ENCODE data around the gene PTGES2. TPM values are rescaled to one million over a fixed set of nuclear protein-coding genes. Genes with fewer than 3 reads are reported as not detected.

PTGES2 gene
- total and polyA plus RNA-seq, 2 of the 13 experiments (the other 11 are each of a cell fraction or from before 2014, with no cell fraction given): 63.7 to 79.8 TPM

DNA sequence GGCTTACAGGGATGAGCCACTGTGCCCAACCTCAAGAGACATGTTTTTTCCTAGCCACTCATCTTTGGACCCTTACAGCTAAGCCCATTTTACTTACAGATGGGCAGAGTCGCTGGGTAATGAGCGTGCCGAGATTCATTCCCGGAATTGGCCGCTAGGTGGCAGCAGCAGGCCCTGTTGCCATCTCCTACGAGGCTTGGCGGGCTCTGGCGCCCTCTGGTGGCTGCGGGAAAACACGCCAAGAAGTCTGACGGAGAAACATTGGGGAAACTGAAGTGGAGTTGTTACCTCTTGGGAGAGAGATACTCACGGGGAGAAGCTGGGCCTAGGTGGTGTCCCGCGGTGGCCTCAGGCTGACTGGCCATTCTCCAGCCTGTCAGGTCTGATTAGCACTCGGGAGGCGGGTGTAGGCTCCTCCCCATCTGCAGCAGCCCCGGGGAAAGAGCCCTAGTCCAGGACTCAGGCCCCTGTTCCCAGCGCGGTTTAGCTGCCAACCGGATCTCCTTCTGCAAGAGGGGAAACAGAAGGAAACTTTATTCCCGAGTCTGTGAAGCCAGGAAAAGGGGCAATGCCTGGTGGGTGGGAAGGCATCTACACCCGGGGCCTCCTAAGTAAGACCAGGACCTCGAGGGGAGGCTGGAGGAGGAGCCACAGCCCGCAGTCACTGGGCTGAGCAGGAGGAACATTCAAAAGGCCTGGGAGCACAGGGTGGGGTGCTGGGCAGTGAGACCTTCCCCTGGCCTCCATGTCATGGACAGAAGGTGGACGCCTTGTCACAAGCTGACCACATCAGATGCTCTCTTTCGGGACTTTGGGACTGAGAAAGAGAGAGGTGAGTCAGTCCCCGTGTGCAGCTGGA is 9.7 kb downstream of the PTGES2 start (continued):
- TF ChIP-seq ZKSCAN8 (CRISPR knock-in tag; IDR thresholded peaks at IDR 0.05; ENCODE audit: borderline replicate concordance): no peak
- no peak for TF ChIP-seq NFE2L2 (IDR thresholded peaks at IDR 0.05; ENCODE audit: low read length)
- TF ChIP-seq ZNF780A (CRISPR knock-in tag; IDR thresholded peaks at IDR 0.05): no peak
- TF ChIP-seq KDM5B (CRISPR knock-in tag; IDR thresholded peaks at IDR 0.05; ENCODE audit: borderline replicate concordance): no peak; the same call in 1 of the 2 replicates
- no peak for TF ChIP-seq MTA3 (CRISPR knock-in tag; IDR thresholded peaks at IDR 0.05)
- peak; percentile 80; the same call in 1 of the 2 replicates for TF ChIP-seq NAIF1 (CRISPR knock-in tag; IDR thresholded peaks at IDR 0.05; ENCODE audit: borderline replicate concordance)
- TF ChIP-seq BCL6 (CRISPR knock-in tag; IDR thresholded peaks at IDR 0.05): peak; percentile 51
- peak; percentile 81; the same call in 1 of the 2 replicates for TF ChIP-seq CBX5 (CRISPR knock-in tag; IDR thresholded peaks at IDR 0.05; ENCODE audit: borderline replicate concordance)
- no peak for TF ChIP-seq ZNF569 (CRISPR knock-in tag; IDR thresholded peaks at IDR 0.05; ENCODE audit: borderline replicate concordance)
- TF ChIP-seq MLX (CRISPR knock-in tag; IDR thresholded peaks at IDR 0.05): no peak
- no peak for TF ChIP-seq ZNF703 (CRISPR knock-in tag; IDR thresholded peaks at IDR 0.05; ENCODE audit: borderline replicate concordance)
- no peak for TF ChIP-seq ZNF557 (CRISPR knock-in tag; IDR thresholded peaks at IDR 0.05)
- TF ChIP-seq HNRNPLL (IDR thresholded peaks at IDR 0.05; ENCODE audit: low read depth, low read length, poor library complexity, severe bottlenecking): peak; percentile 37
- no peak for TF ChIP-seq JDP2 (CRISPR knock-in tag; IDR thresholded peaks at IDR 0.05; ENCODE audit: borderline replicate concordance)
- TF ChIP-seq, protein P1, sequence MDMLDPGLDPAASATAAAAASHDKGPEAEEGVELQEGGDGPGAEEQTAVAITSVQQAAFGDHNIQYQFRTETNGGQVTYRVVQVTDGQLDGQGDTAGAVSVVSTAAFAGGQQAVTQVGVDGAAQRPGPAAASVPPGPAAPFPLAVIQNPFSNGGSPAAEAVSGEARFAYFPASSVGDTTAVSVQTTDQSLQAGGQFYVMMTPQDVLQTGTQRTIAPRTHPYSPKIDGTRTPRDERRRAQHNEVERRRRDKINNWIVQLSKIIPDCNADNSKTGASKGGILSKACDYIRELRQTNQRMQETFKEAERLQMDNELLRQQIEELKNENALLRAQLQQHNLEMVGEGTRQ (IDR thresholded peaks at IDR 0.05; ENCODE audit: low read depth, low read length): no peak
- TF ChIP-seq, protein P1 (CRISPR knock-in tag; IDR thresholded peaks at IDR 0.05; ENCODE audit: borderline replicate concordance): no peak
- no peak for TF ChIP-seq ZNF260 (CRISPR knock-in tag; IDR thresholded peaks at IDR 0.05; ENCODE audit: borderline replicate concordance, low read depth)
- TF ChIP-seq HOXA3 (CRISPR knock-in tag; IDR thresholded peaks at IDR 0.05): peak; percentile 62; the same call in 1 of the 2 replicates
- peak; percentile 31 for TF ChIP-seq SKI (IDR thresholded peaks at IDR 0.05; ENCODE audit: partially characterized antibody)
- TF ChIP-seq NFIC (IDR thresholded peaks at IDR 0.05; ENCODE audit: low read length): no peak
- TF ChIP-seq U2AF1 (optimal IDR thresholded peaks at IDR 0.05; ENCODE audit: low read depth, low read length): no peak
- TF ChIP-seq SRY (CRISPR knock-in tag; IDR thresholded peaks at IDR 0.05): peak; percentile 61; the same call in 1 of the 2 replicates
- peak; percentile 70 for TF ChIP-seq ZBTB26 (CRISPR knock-in tag; IDR thresholded peaks at IDR 0.05; ENCODE audit: borderline replicate concordance)
- TF ChIP-seq ZSCAN30 (CRISPR knock-in tag; IDR thresholded peaks at IDR 0.05): no peak
- peak; percentile 37; the same call in 1 of the 2 replicates for TF ChIP-seq ETV5 (CRISPR knock-in tag; IDR thresholded peaks at IDR 0.05; ENCODE audit: borderline replicate concordance)
- TF ChIP-seq ZNF749 (CRISPR knock-in tag; IDR thresholded peaks at IDR 0.05; ENCODE audit: borderline replicate concordance): no peak
- peak; percentile 89; the same call in 1 of the 2 replicates for TF ChIP-seq KDM2A (CRISPR knock-in tag; IDR thresholded peaks at IDR 0.05; ENCODE audit: borderline replicate concordance, low read depth)
